NCI-H2029 treated with DMSO at 0.1 percent for 48 hours (cell line): ENCODE data around the gene FKBP1B.
"Not testable (repeated sequence)": the region's sequence is repeated elsewhere in the genome, so short reads cannot be mapped to it uniquely, and the experiment has no call there.

Experiments
- DNase-seq: peaks from one replicate; lab custom pipeline; 2025; lab: John Stamatoyannopoulos, UW

Gene FKBP1B

GRCh38 chr2:24072259-24072658 is 22.7 kb downstream of the FKBP1B start:
- DNase-seq: no peak

DNA sequence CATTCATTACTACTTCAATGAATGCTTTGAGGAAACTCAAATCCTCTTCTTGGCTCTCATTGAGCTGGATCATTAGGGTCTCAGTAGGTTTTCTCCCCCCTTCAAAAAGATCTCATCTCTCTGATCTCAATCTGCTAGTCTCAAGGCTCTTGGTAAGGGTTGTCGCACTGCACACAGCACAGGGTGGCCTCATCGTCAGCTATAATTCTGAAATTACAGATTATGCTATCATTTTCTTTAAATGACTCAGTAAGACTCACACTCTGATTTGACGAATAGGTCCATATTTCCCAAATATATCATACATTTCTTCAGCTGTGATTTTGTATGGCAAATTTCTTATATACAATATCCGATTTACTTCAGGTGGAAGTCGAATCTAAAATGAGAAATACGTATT is 24.3 kb downstream of the FKBP1B start:
- no peak for DNase-seq

- DNase-seq: no peak
These were observed 25.7 kb downstream of the FKBP1B start for GRCh38 chr2:24075259-24075658.

GRCh38 chr2:24075915-24076848 is 26.6 kb downstream of the FKBP1B start, which contains the start of gene SF3B6:
Gene SF3B6, minus strand, starts transcription at chr2:24076326. Its CDS starts 97 bp downstream, at chr2:24076229.
- peak; percentile 95 for DNase-seq

GRCh38 chr2:24076849-24077534 is 27.5 kb downstream of the FKBP1B start:
- DNase-seq: peak; percentile 95

- no peak for DNase-seq
These were observed 28.0 kb downstream of the FKBP1B start for GRCh38 chr2:24077535-24077877.

DNA sequence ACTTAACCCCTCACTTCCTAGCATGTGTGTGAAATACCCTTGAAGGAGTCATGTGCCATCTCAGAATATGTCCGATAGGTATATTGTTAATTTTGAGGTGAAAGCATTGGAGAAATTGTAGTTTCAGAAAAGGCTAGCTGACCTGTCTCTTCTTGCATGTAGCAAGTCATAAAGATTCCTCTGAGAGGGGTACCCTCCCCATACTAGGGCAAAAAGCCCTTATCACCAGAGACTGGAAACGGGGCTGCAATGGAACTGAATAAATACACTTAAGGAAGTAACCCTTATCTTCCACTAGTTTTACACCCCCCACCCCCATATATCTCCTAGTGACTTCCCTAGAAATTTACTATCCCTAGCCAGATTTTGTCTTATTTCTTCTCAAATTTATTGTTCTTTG is 28.3 kb downstream of the FKBP1B start:
- no peak for DNase-seq

GRCh38 chr2:24080701-24081100 is 31.2 kb downstream of the FKBP1B start:
- DNase-seq: peak; percentile 32

DNA sequence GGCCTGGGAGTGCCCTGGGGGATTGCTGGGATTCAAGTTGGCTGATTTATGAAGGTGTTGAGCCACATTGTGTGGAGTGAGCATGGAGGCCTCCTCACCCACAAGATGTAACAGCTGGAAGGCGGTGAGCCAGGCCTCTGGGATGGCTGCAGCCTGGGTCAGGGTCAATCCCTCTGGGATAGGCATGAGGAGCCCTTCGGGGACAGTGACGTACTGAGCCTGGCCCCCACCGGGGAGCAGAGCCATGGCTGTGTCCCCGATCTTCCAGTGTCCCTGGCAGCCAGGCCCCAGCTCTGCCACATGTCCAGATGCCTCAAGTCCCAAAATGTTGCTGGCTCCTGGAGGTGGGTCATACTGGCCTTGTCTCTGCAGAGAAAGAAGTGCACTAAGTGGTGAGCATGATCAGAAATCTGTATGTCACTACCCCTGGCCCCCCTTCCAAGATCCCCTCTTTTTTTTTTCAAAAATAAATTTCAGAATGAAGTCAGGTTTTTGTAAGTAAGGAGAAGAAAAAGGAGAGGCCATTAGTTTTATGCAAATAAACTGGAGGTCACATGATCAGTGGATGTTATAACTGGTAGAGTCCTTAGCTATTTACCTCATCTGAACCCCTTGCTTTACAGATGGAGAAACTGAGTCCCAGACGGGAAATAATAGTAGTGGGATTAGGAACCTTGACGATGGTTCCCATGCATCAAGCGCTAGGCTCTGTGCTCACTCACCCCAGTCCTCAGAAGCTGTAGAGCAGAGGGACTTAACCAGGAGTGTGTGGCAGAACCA is 33.4 kb downstream of the FKBP1B start:
- no peak for DNase-seq

- DNase-seq: peak; percentile 36
These were observed 34.2 kb downstream of the FKBP1B start for GRCh38 chr2:24083567-24084385.

GRCh38 chr2:24084386-24085199 is 35.1 kb downstream of the FKBP1B start, which contains the start of gene TP53I3:
Gene TP53I3, minus strand, starts transcription at chr2:24084834. Its CDS starts 508 bp downstream, at chr2:24084326.
- DNase-seq: peak; percentile 39

- no peak for DNase-seq
These were observed 35.6 kb downstream of the FKBP1B start for GRCh38 chr2:24085200-24085489.

DNA sequence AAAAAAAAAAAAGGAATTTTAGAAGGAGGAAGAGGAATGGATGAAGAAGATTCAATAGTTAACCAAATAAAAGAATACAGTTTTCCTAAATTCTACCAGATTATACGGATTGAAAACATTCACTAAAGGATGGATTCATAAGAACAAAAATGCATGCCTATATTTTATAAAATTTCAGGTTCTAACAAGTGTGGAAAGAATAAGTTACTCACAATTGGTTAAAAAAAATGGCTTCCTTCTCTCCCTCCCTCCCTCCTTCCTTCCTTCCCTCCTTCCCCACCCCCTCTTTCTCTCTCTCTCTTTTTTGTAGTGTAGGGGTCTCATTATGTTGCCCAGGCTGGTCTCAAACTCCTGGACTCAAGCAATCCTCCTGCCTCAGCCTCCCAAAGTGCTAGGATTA is 36.7 kb downstream of the FKBP1B start:
- no peak for DNase-seq

GRCh38 chr2:24087032-24087431 is 37.5 kb downstream of the FKBP1B start:
- no peak for DNase-seq

- no peak for DNase-seq
These were observed 39.3 kb downstream of the FKBP1B start for GRCh38 chr2:24088821-24089359.

DNA sequence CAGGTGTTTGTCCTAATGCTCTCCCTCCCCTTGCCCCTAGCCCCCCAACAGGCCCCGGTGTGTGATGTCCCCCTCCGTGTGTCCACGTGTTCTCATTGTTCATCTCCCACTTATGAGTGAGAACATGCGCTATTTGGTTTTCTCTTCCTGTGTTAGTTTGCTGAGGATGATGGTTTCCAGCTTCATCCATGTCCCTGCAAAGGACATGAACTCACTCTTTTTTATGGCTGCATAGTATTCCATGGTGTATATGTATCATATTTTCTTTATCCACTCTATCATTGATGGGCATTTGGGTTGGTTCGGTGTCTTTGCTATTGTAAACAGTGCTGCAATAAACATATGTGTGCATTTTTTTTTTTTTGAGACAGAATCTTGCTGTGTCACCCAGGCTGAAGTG is 43.7 kb downstream of the FKBP1B start:
- not testable (repeated sequence) for DNase-seq

DNA sequence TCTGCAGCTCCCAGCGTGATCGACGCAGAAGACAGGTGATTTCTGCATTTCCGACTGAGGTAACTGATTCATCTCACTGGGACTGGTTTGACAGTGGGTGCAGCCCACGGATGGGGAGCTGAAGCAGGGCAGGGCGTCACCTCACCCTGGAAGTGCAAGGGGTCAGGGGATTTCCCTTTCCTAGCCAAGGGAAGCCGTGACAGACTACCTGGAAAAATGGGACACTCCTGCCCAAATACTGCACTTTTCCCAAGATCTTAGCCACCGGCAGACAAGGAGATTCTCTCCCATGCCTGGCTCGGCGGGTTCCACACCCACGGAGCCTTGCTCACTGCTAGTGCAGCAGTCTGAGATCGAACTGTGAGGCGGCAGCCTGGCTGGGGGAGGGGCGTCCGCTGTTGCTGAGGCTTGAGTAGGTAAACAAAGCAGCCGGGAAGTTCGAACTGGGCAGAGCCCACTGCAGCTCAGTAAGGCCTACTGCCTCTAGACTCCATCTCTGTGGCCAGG is 45.7 kb downstream of the FKBP1B start:
- not testable (repeated sequence) for DNase-seq

DNA sequence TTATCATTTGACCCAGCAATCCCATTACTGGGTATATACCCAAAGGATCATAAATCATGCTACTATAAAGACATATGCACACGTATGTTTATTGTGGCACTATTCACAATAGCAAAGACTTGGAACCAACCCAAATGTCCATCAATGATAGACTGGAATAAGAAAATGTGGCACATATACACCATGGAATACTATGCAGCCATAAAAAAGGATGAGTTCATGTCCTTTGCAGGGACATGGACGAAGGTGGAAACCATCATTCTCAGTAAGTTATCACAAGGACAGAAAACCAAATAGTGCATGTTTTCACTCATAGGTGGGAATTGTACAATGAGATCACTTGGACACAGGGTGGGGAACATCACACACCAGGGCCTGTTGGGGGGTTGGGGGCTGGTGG is 51.2 kb downstream of the FKBP1B start:
- not testable (repeated sequence) for DNase-seq

DNA sequence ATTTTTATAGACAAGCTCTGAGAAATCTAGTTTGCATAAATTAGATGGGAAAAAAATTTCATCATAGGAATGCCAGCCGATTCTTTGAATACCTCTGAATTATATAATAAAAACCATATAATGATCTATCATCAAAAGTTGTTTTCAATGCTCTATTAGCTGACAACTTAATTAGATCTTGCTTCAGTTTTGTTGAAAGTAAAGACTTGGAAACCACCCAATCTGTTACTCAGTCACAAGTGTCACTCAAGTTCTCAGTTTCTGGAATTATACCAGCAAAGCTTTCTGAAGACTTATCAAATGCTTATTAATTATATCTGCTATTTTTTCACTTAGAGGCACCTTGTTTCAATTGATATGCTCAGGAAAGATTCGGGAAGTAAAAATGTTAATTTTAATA is 52.5 kb downstream of the FKBP1B start:
- no peak for DNase-seq

DNA sequence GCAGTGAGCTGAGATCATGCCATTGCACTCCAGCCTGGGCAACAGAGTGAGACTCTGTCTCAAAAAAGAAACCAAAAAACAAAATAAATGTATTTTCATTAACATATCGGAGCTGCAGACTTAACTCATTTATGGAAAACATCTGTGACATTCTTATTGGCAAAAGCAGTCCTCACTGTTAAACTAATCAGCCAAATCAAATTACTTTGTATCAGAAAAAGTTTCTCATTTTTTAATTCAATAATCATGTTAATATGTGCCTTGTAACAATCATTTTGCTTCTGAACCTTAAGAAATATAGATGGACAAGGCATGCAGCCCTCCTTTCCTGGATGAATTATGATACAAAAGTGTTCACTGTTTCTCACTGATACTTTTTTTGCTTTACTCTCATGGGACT is 53.1 kb downstream of the FKBP1B start:
- no peak for DNase-seq
